ENCODE data around the gene CD37. TPM values are rescaled to one million over a fixed set of nuclear protein-coding genes. Genes with fewer than 3 reads are reported as not detected.
"Not testable (repeated sequence)": the region's sequence is repeated elsewhere in the genome, so short reads cannot be mapped to it uniquely, and the experiment has no call there.

The CD37 gene
- total and polyA plus RNA-seq, 2 of the 4 experiments (the other 2 are of a cell fraction): not detected

DNA sequence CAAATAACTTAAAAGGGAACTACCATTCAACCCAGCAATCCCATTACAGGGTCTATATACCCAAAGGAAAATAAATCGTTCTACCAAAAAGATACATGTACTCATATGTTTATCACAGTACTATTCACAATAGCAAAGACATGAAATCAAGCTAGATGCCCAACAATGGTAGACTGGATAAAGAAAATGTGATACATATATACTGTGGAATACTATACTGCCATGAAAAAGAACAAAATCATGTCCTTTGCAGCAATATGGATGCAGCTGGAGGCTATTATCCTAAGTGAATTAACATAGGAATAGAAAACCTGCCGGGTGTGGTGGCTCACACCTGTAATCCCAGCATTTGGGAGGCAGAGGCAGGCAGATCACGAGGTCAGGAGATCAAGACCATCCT lies 36.6 kb upstream of the CD37 start:
- dilution Hi-C loops (cut with HindIII; ENCODE audit: low sequenced_read_pairs, unreplicated experiment); H3K18ac ChIP-seq (ENCODE audit: low read depth, low read length); H4K8ac ChIP-seq (ENCODE audit: low read depth in 2 of 2, low read length in 2 of 2); H3K56ac ChIP-seq (ENCODE audit: extremely low read depth, insufficient read depth, low read length); H3K9me3 ChIP-seq (ENCODE audit: control insufficient read depth, insufficient read depth, low read length); ATAC-seq (ENCODE audit: low read depth); H2BK5ac ChIP-seq (ENCODE audit: low read depth, low read length, poor library complexity, severe bottlenecking); H3K79me1 ChIP-seq (ENCODE audit: low read depth in 1 of 2, low read length in 2 of 2); H3K4me2 ChIP-seq (ENCODE audit: low read depth, low read length); H3K14ac ChIP-seq (replicated peaks; ENCODE audit: low read depth, low read length); H3K23ac ChIP-seq (ENCODE audit: low read depth, low read length); H3K9ac ChIP-seq (ENCODE audit: low read depth, low read length); POLR2A ChIA-PET (ENCODE audit: unreplicated experiment); H3K9me1 ChIP-seq (ENCODE audit: insufficient read depth, low read length); H3K36me3 ChIP-seq (ENCODE audit: control insufficient read depth, insufficient read depth, low read length); H2BK15ac ChIP-seq (ENCODE audit: low read depth, low read length); H3K4ac ChIP-seq (ENCODE audit: low read depth, low read length); H2AK9ac ChIP-seq (replicated peaks; ENCODE audit: low read depth, low read length, poor library complexity); H3K27ac ChIP-seq (ENCODE audit: insufficient read depth, low read length); H4K20me1 ChIP-seq (ENCODE audit: insufficient read depth, low read length); BruUV-seq (replicated peaks); H2AK5ac ChIP-seq (ENCODE audit: low read depth, low read length); H3K4me1 ChIP-seq (ENCODE audit: control insufficient read depth, insufficient read depth, low read length); intact Hi-C loops (cut with micrococcal nuclease); in situ Hi-C loops (cut with MboI; ENCODE audit: low sequenced_read_pairs); H4K91ac ChIP-seq (ENCODE audit: insufficient read depth, low read depth, low read length); H2BK120ac ChIP-seq (ENCODE audit: low read depth, low read length); H2AFZ ChIP-seq (replicated peaks; ENCODE audit: low read length, poor library complexity); DNase-seq; H3K27me3 ChIP-seq (ENCODE audit: control insufficient read depth, insufficient read depth, low read length); H4K5ac ChIP-seq (ENCODE audit: low read depth, low read length); H3K4me3 ChIP-seq (ENCODE audit: insufficient read depth, low read depth, low read length); H2BK20ac ChIP-seq (ENCODE audit: low read depth, low read length): not testable (repeated sequence)
- CTCF ChIA-PET: interaction anchor here (0.7 kb wide), 1 partner anchor 164 kb away, joined by 4 read pairs; no protein-coding TSS in a partner anchor
- no CpG with 5 or more reads among the region's 3 CpGs for WGBS, 2 experiments (ENCODE audit: extremely low coverage in 2 of 2, insufficient read length in 1 of 2)
